Measurements from ENCODE around the gene SOX13. TPM values are rescaled to one million over a fixed set of nuclear protein-coding genes. Genes with fewer than 3 reads are reported as not detected.

The SOX13 gene
- total RNA-seq, 1 donor from 2014 or later = 12.5 TPM

GRCh38 chr1:204031098-204031710 is 41.7 kb upstream of the SOX13 start:
- Mint-ChIP-seq H3K27ac (ENCODE audit: unreplicated experiment) (no peak overlapping the region), H3K4me1 (ENCODE audit: unreplicated experiment) (no peaks in the 10 kb centered on the region), H3K27me3 (ENCODE audit: unreplicated experiment) (peaks cover 17% of the 10 kb centered on the region), H3K4me3 (ENCODE audit: unreplicated experiment) (no peak overlapping the region), H3K36me3 (ENCODE audit: unreplicated experiment) (no peaks in the 10 kb centered on the region), H3K9me3 (ENCODE audit: unreplicated experiment) (no peaks in the 10 kb centered on the region)
- TF ChIP-seq, protein P1, sequence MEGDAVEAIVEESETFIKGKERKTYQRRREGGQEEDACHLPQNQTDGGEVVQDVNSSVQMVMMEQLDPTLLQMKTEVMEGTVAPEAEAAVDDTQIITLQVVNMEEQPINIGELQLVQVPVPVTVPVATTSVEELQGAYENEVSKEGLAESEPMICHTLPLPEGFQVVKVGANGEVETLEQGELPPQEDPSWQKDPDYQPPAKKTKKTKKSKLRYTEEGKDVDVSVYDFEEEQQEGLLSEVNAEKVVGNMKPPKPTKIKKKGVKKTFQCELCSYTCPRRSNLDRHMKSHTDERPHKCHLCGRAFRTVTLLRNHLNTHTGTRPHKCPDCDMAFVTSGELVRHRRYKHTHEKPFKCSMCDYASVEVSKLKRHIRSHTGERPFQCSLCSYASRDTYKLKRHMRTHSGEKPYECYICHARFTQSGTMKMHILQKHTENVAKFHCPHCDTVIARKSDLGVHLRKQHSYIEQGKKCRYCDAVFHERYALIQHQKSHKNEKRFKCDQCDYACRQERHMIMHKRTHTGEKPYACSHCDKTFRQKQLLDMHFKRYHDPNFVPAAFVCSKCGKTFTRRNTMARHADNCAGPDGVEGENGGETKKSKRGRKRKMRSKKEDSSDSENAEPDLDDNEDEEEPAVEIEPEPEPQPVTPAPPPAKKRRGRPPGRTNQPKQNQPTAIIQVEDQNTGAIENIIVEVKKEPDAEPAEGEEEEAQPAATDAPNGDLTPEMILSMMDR (IDR thresholded peaks at IDR 0.05) = no peak
- no peak for DNase-seq (ENCODE audit: extremely low spot score, unreplicated experiment)

GRCh38 chr1:204032642-204033235 is 40.2 kb upstream of the SOX13 start:
- DNase-seq (ENCODE audit: extremely low spot score, unreplicated experiment) = no peak
- Mint-ChIP-seq H3K9me3 (ENCODE audit: unreplicated experiment) (no peaks in the 10 kb centered on the region), H3K4me1 (ENCODE audit: unreplicated experiment) (no peaks in the 10 kb centered on the region), H3K4me3 (ENCODE audit: unreplicated experiment) (no peak overlapping the region), H3K27me3 (ENCODE audit: unreplicated experiment) (peaks cover 4% of the 10 kb centered on the region), H3K36me3 (ENCODE audit: unreplicated experiment) (no peaks in the 10 kb centered on the region), H3K27ac (ENCODE audit: unreplicated experiment) (no peak overlapping the region)
- TF ChIP-seq, protein P1 (IDR thresholded peaks at IDR 0.05) = no peak

GRCh38 chr1:204033306-204033705 is 39.6 kb upstream of the SOX13 start:
- no peak overlapping the region for H3K27ac Mint-ChIP-seq (ENCODE audit: unreplicated experiment)

DNA sequence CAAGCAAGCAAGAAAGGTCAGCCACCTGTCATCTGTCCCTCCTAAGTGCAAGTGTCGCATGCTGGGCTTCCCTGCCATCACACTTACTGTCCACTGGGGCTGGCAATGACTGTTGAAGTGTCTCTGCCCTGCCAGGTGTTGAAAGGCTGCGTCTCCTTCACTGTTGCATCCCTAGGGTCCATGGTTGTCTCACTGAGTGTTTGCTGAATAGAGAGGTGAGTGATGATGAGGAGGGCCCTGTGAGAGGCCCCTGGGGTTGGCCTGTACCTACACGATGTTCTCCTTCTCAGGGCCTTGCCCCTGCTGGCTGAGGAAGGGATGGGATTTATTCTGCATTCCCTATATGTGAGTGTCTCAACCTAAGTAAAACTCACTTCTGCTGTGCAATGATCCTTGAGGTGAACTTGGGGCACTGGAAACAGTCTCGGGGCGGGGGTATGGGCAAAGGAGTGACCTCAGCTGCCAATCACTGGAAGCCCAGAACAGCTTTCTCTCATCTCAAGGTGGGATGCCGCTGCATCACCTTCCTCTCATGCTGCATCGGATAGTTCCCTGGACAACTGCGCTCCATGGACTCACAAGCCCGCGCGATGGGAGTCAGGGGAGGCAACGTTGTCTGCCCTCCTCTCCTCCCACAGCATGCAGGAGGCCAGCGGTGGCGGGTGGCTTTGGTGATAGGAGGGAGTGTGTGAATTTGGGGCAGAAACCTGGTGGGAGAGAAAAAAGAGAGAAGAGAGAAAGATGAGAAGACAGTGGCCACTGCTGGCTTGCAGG is 35.8 kb upstream of the SOX13 start:
- Mint-ChIP-seq H3K36me3 (ENCODE audit: unreplicated experiment) (no peaks in the 10 kb centered on the region), H3K27ac (ENCODE audit: unreplicated experiment) (no peak overlapping the region), H3K27me3 (ENCODE audit: unreplicated experiment) (no peaks in the 10 kb centered on the region), H3K4me3 (ENCODE audit: unreplicated experiment) (no peak overlapping the region), H3K9me3 (ENCODE audit: unreplicated experiment) (no peaks in the 10 kb centered on the region), H3K4me1 (ENCODE audit: unreplicated experiment) (peaks cover 12% of the 10 kb centered on the region)
- TF ChIP-seq, protein P1 (IDR thresholded peaks at IDR 0.05) = no peak
- DNase-seq (ENCODE audit: extremely low spot score, unreplicated experiment) = no peak

More at GRCh38 chr1:204033306-204033705, 39.6 kb upstream of the SOX13 start:
- H3K27me3 Mint-ChIP-seq (ENCODE audit: unreplicated experiment) = peaks cover 4% of the 10 kb centered on the region
- TF ChIP-seq, protein P1 (IDR thresholded peaks at IDR 0.05) = no peak
- H3K4me3 Mint-ChIP-seq (ENCODE audit: unreplicated experiment) = no peak overlapping the region
- H3K9me3 Mint-ChIP-seq (ENCODE audit: unreplicated experiment) = no peaks in the 10 kb centered on the region
- DNase-seq (ENCODE audit: extremely low spot score, unreplicated experiment) = no peak
- no peaks in the 10 kb centered on the region for H3K4me1 Mint-ChIP-seq (ENCODE audit: unreplicated experiment)
- no peaks in the 10 kb centered on the region for H3K36me3 Mint-ChIP-seq (ENCODE audit: unreplicated experiment)

DNA sequence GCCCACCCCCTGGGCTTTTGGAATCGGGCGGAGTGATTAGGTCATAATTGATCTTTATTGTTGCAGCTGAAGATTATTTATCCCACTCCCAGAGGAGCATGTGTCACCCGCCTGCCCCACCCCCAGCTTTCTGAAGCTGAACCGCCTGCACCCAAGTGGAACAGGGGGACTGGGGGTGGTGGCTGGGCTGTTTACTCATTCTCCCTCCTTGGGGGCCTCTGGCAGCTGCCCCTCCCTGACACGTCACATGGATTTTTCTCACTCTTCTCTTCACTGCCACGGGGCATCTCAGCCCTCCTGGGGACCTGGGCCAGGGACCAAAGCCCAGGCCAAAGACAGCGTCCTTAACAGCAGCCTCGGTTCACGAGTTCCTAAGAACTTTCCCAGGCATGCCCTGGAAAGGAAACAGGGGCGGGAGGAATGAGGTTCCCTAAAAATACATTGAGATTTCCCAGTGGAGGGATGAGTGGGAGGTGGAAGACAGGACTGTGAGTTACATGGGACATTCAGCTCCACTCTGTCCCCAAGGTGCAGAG is 31.6 kb upstream of the SOX13 start:
- no peaks in the 10 kb centered on the region for H3K9me3 Mint-ChIP-seq (ENCODE audit: unreplicated experiment)
- H3K4me3 Mint-ChIP-seq (ENCODE audit: unreplicated experiment) = no peak overlapping the region
- TF ChIP-seq, protein P1 (IDR thresholded peaks at IDR 0.05) = no peak
- H3K27ac Mint-ChIP-seq (ENCODE audit: unreplicated experiment) = no peak overlapping the region
- no peaks in the 10 kb centered on the region for H3K27me3 Mint-ChIP-seq (ENCODE audit: unreplicated experiment)
- peaks cover 12% of the 10 kb centered on the region for H3K4me1 Mint-ChIP-seq (ENCODE audit: unreplicated experiment)
- no peaks in the 10 kb centered on the region for H3K36me3 Mint-ChIP-seq (ENCODE audit: unreplicated experiment)
- no peak for DNase-seq (ENCODE audit: extremely low spot score, unreplicated experiment)

Measured in osteocyte (in vitro differentiated cells).